T47D (cell line): ENCODE measurements around the gene SIGMAR1.

ENCODE experiments used
- DNase-seq, 2 experiments: peaks; one replicate each; pipeline versions ENCODE4 v3.0.0 to v3.0.0-alpha.2; 2011 to 2012; ENCODE audit warnings: low read depth in 1 of 2, low spot score in 1 of 2
- JUND ChIP-seq: IDR thresholded peaks from 2 replicates; pipeline ENCODE4 v1.6.1; 2012; ENCODE audit warnings: low read depth
- in situ Hi-C: cut with HindIII; loops from 2 replicates; pipeline ENCODE4 v1.10.0; 2016; ENCODE audit warnings: low sequenced_read_pairs, low pct_unique_long_range_greater_than_20kb

Gene SIGMAR1

GRCh38 chr9:34637356-34638137 lies at the start of gene SIGMAR1:
SIGMAR1 (minus strand) TSS chr9:34637787; CDS start chr9:34637697, 90 bp downstream.
- no peak for TF ChIP-seq JUND
- in situ Hi-C loops: no loop called here
- peak; percentile 69 to 93 for DNase-seq

GRCh38 chr9:34686732-34687131 lies 49.1 kb upstream of the SIGMAR1 start:
- TF ChIP-seq JUND: no peak
- no peak for DNase-seq
- in situ Hi-C loops: no loop called here

GRCh38 chr9:34686231-34686630 lies 48.6 kb upstream of the SIGMAR1 start:
- no peak for DNase-seq
- no peak for TF ChIP-seq JUND
- in situ Hi-C loops: no loop called here

DNA sequence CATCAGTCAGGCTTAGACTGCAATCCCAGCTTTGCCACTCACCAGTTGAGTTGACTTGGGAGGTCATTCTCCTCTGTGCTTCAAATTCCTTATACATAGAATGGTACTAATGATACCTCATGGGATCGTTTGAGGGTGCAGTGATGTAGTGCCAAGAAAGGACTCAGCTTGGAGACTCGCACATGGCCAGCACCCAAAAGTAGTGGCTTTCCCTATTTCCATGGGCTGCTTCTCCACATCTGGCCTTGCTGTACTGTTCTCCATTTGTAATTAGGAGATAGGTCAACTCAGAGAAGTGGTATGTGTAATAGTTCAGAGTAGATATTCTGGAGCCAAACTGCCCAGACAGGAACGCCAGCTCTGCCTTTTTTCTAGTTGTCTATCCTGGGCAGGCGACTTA lies 48.0 kb upstream of the SIGMAR1 start:
- no peak for TF ChIP-seq JUND
- in situ Hi-C loops: no loop called here
- no peak for DNase-seq

DNA sequence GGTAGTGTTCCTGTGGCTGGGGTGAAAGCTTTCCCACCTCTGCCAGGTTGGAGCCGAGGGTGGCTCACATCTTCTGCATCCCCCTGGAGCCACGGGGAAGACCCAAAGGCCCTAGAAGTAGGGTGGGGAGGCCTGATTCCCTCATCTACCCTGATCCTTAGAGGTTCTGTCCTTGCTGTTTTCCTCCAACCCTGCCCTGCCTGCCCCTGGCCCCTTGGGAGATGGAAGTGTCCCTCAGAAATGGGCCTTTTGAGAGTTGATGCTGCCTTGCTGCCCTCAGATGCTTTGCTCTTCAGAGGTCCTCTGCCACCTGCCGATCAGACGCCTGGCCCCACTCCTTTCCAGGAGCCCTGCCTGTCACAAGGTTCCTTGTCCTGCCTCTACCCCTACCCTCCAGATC lies 47.2 kb upstream of the SIGMAR1 start:
- in situ Hi-C loops: no loop called here
- no peak for DNase-seq
- TF ChIP-seq JUND: no peak

GRCh38 chr9:34684145-34684544 lies 46.6 kb upstream of the SIGMAR1 start:
- TF ChIP-seq JUND: no peak
- in situ Hi-C loops: no loop called here
- DNase-seq: no peak

DNA sequence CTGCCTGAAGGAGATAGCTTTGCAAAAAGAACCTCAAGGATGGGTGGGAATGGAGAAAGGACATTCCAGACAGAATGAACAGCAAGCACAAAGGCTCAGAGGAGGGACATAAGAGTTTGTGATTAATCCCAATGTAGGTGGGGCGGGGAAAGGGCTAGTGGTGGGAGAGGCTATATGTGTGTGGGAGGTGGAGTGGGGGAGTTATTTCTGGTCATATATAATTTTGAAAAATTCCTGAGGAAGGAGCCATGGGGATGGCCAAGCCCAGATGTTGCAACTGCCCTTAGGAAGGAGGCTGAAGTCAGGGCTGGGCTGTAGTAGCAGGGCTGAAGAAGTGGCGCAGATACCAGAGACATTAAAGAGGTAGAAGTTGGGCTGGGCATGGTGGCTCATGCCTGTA lies 38.3 kb upstream of the SIGMAR1 start:
- DNase-seq: no peak
- in situ Hi-C loops: no loop called here
- no peak for TF ChIP-seq JUND

GRCh38 chr9:34675048-34675714 lies 37.6 kb upstream of the SIGMAR1 start:
- in situ Hi-C loops: no loop called here
- peak; percentile 31 to 74 for DNase-seq
- no peak for TF ChIP-seq JUND

DNA sequence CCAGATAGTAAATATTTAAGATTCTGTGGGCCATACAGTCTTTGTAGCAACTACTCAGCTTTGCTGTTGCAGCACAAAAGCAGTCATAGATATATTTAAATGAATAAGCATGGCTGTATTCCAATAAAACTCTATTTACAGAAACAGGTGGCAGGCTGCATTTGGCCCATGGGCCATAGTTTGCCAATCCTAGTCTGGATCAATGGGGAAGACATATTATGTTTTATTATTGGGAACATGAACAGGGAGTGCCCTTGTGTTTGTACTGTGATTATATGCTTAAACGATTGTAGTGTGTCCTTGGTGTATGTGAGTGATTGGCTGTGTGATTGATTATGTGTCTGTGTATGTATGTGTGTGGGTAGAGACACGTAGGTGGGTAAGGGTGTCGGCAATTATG lies 36.9 kb upstream of the SIGMAR1 start:
- in situ Hi-C loops: no loop called here
- no peak for DNase-seq
- TF ChIP-seq JUND: no peak

DNA sequence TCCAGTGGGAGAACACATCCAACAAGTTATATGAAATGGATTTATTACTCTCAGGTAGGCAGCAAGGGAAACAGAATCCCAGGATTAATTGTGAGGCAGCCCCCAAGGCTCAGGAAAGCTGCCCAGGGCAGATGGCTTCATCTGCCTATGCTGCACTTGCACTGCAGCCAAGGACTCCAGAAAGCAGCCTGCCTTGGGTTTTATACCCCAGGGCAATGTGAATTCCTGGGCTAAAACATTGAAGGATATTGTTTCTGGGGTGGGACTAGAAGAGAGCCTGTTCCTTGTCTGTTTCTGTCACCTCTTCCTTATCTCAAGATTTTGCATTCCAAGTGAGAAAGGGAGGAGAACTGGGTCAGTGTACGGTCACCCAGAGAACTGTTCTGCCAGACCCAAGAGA lies 33.7 kb upstream of the SIGMAR1 start:
- TF ChIP-seq JUND: no peak
- in situ Hi-C loops: no loop called here
- DNase-seq: no peak

GRCh38 chr9:34669809-34670562 lies 32.4 kb upstream of the SIGMAR1 start:
- no peak for TF ChIP-seq JUND
- in situ Hi-C loops: no loop called here
- DNase-seq: no peak

DNA sequence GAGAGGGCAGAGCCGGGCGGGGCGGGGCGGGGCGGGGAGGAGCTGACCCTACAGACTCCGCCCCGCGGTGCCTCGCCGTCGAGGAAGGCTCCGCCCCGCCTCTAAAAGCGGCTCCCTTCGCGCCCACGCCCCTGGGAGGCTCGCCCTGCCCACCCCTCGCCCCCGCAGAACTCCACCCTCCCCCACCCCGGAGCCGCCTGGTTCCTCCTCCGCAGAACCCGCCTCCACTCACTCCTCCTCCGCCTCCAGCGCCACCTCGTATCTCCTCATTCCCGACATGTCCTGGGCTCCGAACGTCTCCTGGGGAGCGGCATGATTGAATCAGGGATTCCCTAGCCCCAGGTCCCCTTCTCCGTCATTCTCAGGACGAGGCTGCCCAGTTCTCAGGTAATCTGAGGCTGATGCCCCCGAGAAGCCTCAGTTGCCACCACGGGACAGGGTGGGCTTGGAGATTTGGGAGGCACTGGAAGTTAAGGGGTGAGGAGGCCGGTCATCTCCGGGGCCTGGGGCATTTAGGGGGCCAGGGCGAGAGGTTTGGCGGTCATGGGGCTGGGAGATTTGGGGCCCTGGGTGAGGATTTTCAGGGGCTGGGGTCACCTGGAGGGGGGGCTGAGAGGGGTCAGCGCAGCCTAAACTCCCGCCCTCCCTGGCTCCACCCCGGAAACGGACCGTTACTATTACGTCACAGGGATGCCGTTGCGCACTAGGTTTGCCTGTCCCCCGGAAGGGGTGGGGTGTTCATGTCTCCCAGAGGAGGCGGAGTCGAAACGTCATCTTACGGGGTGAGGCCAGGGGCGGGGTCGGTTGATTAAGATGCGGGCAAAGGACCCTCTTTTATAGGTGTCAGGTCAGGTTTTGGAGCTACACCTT lies 28.0 kb upstream of the SIGMAR1 start:
- peak; percentile 75 to 94 for DNase-seq
- in situ Hi-C loops: no loop called here
- no peak for TF ChIP-seq JUND

- in situ Hi-C loops: no loop called here
- no peak for TF ChIP-seq JUND
- no peak for DNase-seq
Measured at GRCh38 chr9:34665067-34665380, 27.4 kb upstream of the SIGMAR1 start.
